ENCODE results near the gene PLA2G2C.

PLA2G2C gene

GRCh38 chr1:20148571-20149500, 37.5 kb downstream of the PLA2G2C start:
- H3K4me3 ChIP-seq (ENCODE audit: low read length): no peak overlapping the region
- H3K27ac ChIP-seq (ENCODE audit: low read length): no peak overlapping the region
- no peak overlapping the region for H3K9ac ChIP-seq (ENCODE audit: low read depth, low read length)
- no peaks in the 10 kb centered on the region for H3K27me3 ChIP-seq (ENCODE audit: insufficient read depth, low read length)
- H3K36me3 ChIP-seq (ENCODE audit: insufficient read depth, low read depth, low read length): no peaks in the 10 kb centered on the region
- no peaks in the 10 kb centered on the region for H3K9me3 ChIP-seq (ENCODE audit: insufficient read depth, low read depth, low read length)
- peaks cover 3% of the 10 kb centered on the region; the same call in 1 of the 2 replicates for H3K4me1 ChIP-seq (ENCODE audit: insufficient read depth, low read length)

GRCh38 chr1:20147846-20148570, 38.3 kb downstream of the PLA2G2C start:
- Histone ChIP-seq H3K36me3 (ENCODE audit: insufficient read depth, low read depth, low read length) (no peaks in the 10 kb centered on the region), H3K27me3 (ENCODE audit: insufficient read depth, low read length) (no peaks in the 10 kb centered on the region), H3K9me3 (ENCODE audit: insufficient read depth, low read depth, low read length) (no peaks in the 10 kb centered on the region), H3K4me3 (ENCODE audit: low read length) (no peak overlapping the region), H3K9ac (ENCODE audit: low read depth, low read length) (no peak overlapping the region), H3K4me1 (ENCODE audit: insufficient read depth, low read length) (peaks cover 3% of the 10 kb centered on the region; the same call in 1 of the 2 replicates), H3K27ac (ENCODE audit: low read length) (no peak overlapping the region)

GRCh38 chr1:20143734-20144565, 42.4 kb downstream of the PLA2G2C start:
- H3K27ac ChIP-seq (ENCODE audit: low read length): no peak overlapping the region
- no peaks in the 10 kb centered on the region for H3K36me3 ChIP-seq (ENCODE audit: insufficient read depth, low read depth, low read length)
- H3K9ac ChIP-seq (ENCODE audit: low read depth, low read length): no peak overlapping the region
- H3K4me3 ChIP-seq (ENCODE audit: low read length): no peak overlapping the region
- H3K27me3 ChIP-seq (ENCODE audit: insufficient read depth, low read length): no peaks in the 10 kb centered on the region
- H3K9me3 ChIP-seq (ENCODE audit: insufficient read depth, low read depth, low read length): no peaks in the 10 kb centered on the region
- no peaks in the 10 kb centered on the region for H3K4me1 ChIP-seq (ENCODE audit: insufficient read depth, low read length)

- Histone ChIP-seq H3K9ac (ENCODE audit: low read depth, low read length) (no peak overlapping the region), H3K4me1 (ENCODE audit: insufficient read depth, low read length) (no peaks in the 10 kb centered on the region), H3K27me3 (ENCODE audit: insufficient read depth, low read length) (no peaks in the 10 kb centered on the region), H3K27ac (ENCODE audit: low read length) (no peak overlapping the region), H3K4me3 (ENCODE audit: low read length) (no peak overlapping the region), H3K9me3 (ENCODE audit: insufficient read depth, low read depth, low read length) (no peaks in the 10 kb centered on the region), H3K36me3 (ENCODE audit: insufficient read depth, low read depth, low read length) (no peaks in the 10 kb centered on the region)
Measured at GRCh38 chr1:20143318-20143717, 43.0 kb downstream of the PLA2G2C start.

DNA sequence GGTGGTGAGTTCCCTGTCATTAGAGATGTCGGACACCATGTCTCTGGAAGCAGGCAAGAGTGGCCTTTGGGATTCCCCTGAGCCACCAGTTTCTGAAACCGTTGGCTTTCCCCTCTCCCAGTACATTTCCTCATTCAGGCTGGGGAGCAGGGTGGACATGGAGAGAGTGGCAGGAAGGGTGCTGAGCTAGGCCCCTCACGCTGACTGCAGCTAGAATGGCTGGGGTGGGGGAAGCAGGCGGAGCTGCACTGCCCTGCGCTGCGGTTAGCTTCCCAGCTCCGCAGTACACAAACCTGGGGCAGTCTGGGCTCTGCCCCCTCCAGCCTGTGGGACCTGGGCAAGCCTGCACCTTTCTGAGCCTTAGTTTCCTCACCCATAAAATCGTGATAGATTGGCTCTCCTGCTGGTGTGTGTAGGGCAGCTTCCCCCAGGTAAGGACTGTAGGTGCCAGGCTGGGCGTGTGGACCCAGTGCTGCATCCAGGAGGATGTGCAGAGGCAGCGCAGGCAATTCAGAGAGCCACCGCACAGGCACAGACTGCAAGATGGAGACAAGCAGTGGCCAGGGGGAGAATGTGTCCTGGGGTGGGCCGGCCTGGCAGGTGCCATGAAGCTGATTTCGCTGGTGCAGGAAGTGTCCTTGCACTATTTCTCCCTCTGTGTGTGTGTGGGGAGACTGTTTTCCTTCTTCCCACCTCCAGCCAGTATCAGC, 44.2 kb downstream of the PLA2G2C start:
- no peaks in the 10 kb centered on the region for H3K36me3 ChIP-seq (ENCODE audit: insufficient read depth, low read depth, low read length)
- H3K27me3 ChIP-seq (ENCODE audit: insufficient read depth, low read length): no peaks in the 10 kb centered on the region
- no peak overlapping the region for H3K9ac ChIP-seq (ENCODE audit: low read depth, low read length)
- H3K9me3 ChIP-seq (ENCODE audit: insufficient read depth, low read depth, low read length): no peaks in the 10 kb centered on the region
- H3K4me1 ChIP-seq (ENCODE audit: insufficient read depth, low read length): no peaks in the 10 kb centered on the region
- H3K27ac ChIP-seq (ENCODE audit: low read length): no peak overlapping the region
- H3K4me3 ChIP-seq (ENCODE audit: low read length): no peak overlapping the region

DNA sequence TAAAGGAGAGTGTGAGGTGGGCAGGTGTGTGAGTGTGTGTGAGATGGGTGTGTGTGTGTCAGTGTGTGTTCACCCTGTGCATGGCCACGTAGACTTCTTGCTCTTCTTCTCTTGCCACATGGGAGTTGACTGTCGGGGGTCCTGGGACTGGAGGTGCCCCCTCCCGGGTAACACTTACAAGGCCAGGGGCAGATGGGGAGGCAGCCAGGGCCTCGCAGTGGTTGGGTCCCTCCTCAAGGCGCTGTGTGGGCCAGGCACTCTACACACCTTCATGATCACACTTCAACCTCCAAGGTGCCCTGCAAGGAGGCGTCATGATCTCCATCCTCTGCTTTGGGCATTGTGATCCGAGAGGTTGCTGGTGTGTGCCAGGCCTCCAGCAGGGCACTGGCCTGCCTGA, 44.9 kb downstream of the PLA2G2C start:
- Histone ChIP-seq H3K36me3 (ENCODE audit: insufficient read depth, low read depth, low read length) (no peaks in the 10 kb centered on the region), H3K9ac (ENCODE audit: low read depth, low read length) (no peak overlapping the region), H3K9me3 (ENCODE audit: insufficient read depth, low read depth, low read length) (no peaks in the 10 kb centered on the region), H3K27me3 (ENCODE audit: insufficient read depth, low read length) (no peaks in the 10 kb centered on the region), H3K4me1 (ENCODE audit: insufficient read depth, low read length) (no peaks in the 10 kb centered on the region), H3K4me3 (ENCODE audit: low read length) (no peak overlapping the region), H3K27ac (ENCODE audit: low read length) (no peak overlapping the region)

DNA sequence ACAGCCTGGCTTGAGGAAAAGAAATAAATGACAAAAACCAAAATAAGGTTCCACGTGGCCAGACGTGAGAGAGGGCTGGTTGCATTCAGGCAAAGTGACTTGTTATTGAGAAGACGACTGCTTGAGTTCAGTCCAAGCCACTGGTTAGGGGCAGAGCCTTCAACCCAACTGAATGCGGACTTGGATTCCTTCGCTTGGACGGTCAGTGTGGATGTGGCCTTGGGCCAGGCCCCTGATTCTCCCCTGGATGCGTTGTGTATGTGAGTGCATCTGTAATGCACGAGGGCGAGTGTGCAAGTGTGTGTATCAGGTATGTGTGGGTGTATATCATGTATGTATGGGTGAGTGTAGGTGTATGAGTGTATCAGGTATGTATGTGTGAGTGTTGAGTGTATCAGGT, 45.3 kb downstream of the PLA2G2C start:
- Histone ChIP-seq H3K27me3 (ENCODE audit: insufficient read depth, low read length) (no peaks in the 10 kb centered on the region), H3K4me1 (ENCODE audit: insufficient read depth, low read length) (no peaks in the 10 kb centered on the region), H3K36me3 (ENCODE audit: insufficient read depth, low read depth, low read length) (no peaks in the 10 kb centered on the region), H3K9ac (ENCODE audit: low read depth, low read length) (no peak overlapping the region), H3K27ac (ENCODE audit: low read length) (no peak overlapping the region), H3K9me3 (ENCODE audit: insufficient read depth, low read depth, low read length) (no peaks in the 10 kb centered on the region), H3K4me3 (ENCODE audit: low read length) (no peak overlapping the region)

DNA sequence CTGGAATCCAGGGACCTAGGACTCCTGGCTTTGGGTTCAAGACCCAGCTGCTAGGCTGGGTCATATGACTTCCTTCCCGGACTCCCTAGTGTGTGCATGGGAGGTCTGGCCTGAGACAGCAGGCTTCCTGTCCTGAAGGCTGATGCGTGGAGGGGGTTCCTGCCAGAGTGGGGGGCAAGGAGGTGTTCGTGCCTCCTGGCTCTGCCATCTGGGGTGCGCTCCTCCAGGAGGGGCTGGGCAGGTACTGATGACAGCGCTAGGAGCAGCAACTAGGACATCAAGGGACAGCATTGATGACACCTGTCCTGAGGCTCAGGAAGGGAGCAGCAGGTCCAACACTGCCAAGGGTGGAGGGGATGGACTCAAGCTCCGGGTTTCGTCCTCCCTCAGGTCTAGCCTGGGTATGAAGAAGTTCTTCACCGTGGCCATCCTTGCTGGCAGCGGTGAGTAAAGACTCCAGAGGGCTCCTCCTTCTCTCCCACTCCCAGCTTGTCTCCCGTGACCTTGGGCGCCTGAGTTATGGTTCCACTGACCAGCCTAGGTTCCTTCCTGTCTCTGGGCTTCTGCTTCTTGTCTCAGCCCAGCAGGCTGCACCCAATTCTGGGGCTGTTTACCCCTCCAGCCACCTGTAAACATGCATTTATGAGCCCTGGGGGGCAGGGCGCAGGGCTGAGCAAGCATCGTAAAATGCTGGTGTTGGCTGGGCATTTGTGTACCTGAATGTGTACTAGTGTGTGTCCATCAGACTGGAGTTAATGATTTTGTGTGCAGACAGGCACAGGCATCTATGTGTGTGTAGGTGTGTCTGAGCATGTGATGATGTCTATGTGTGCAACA, 46.3 kb downstream of the PLA2G2C start:
- H3K9me3 ChIP-seq (ENCODE audit: insufficient read depth, low read depth, low read length): no peaks in the 10 kb centered on the region
- no peaks in the 10 kb centered on the region for H3K36me3 ChIP-seq (ENCODE audit: insufficient read depth, low read depth, low read length)
- H3K27me3 ChIP-seq (ENCODE audit: insufficient read depth, low read length): no peaks in the 10 kb centered on the region
- no peak overlapping the region for H3K4me3 ChIP-seq (ENCODE audit: low read length)
- H3K27ac ChIP-seq (ENCODE audit: low read length): no peak overlapping the region
- H3K9ac ChIP-seq (ENCODE audit: low read depth, low read length): no peak overlapping the region
- no peaks in the 10 kb centered on the region for H3K4me1 ChIP-seq (ENCODE audit: insufficient read depth, low read length)

DNA sequence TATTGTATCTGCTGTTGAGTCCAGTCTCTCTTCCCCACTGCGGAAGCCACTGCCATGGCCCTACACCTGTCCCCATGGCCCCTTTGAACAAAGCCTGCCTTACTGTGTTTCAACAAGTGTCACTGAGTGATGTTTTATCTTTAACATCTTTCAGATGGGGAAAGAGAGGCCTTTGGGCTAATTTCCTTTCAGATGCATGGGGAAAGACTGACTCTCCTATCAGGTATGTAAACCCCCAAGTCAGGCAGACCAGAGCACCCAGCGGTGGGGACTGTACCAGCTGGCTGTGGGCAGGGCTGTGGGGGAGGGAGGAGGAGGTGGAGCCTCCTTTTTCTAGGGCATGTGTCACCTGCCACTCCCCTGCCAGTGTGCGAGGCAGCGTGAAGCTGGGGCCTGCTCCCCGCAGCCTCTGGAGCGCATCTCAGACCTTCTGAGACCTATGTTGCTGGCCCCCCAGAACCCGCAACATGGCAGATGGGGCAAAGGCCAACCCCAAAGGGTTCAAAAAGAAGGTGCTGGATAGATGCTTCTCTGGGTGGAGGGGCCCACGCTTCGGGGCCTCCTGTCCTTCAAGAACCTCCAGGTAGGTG, 47.3 kb downstream of the PLA2G2C start, which contains the start of gene PLA2G2F:
TSS of gene PLA2G2F (plus strand) at position 363 of the 590 bp plus-strand sequence. CDS start at position 468, 105 bp downstream.
- no peak within 1 kb of the TSS for H3K9ac ChIP-seq (ENCODE audit: low read depth, low read length)
- no peak within 1 kb of the TSS for H3K27ac ChIP-seq (ENCODE audit: low read length)
- no peaks in the 10 kb centered on the region for H3K9me3 ChIP-seq (ENCODE audit: insufficient read depth, low read depth, low read length)
- no peak within 1 kb of the TSS for H3K4me3 ChIP-seq (ENCODE audit: low read length)
- no peaks in the 10 kb centered on the region for H3K4me1 ChIP-seq (ENCODE audit: insufficient read depth, low read length)
- no peaks in the 10 kb centered on the region for H3K27me3 ChIP-seq (ENCODE audit: insufficient read depth, low read length)
- no peaks in the 10 kb centered on the region for H3K36me3 ChIP-seq (ENCODE audit: insufficient read depth, low read depth, low read length)

DNA sequence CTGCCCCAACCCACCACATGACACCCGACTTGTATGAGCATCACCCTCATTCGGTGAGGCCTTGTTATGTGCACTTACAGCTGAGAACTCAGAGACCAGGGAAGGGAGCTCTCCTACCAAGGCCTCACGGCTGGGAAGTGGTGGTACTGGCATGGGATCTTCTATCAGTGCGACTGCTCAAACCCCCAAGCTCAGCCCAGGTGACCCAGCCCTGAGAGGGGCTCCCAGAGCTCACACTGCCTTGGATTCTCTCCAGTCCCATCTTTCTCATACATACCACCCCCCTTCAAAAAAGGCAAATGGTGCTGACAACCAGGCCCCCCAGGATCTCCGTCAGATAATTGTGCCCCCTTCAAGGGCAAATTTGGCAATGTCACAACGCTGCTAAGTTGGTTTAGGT, 48.0 kb downstream of the PLA2G2C start:
- Histone ChIP-seq H3K27me3 (ENCODE audit: insufficient read depth, low read length) (no peaks in the 10 kb centered on the region), H3K4me1 (ENCODE audit: insufficient read depth, low read length) (no peaks in the 10 kb centered on the region), H3K4me3 (ENCODE audit: low read length) (no peak overlapping the region), H3K27ac (ENCODE audit: low read length) (no peak overlapping the region), H3K9me3 (ENCODE audit: insufficient read depth, low read depth, low read length) (no peaks in the 10 kb centered on the region), H3K9ac (ENCODE audit: low read depth, low read length) (no peak overlapping the region), H3K36me3 (ENCODE audit: insufficient read depth, low read depth, low read length) (no peaks in the 10 kb centered on the region)
